ENCODE results near the gene POM121L2. TPM values are rescaled to one million over a fixed set of nuclear protein-coding genes. Genes with fewer than 3 reads are reported as not detected.
A peak's percentile ranks its signal among the peaks of the same experiment; 100 is the strongest.

The POM121L2 gene
- total and polyA plus RNA-seq, 9 of the 15 experiments (the other 6 are each of a cell fraction or from before 2014, with no cell fraction given) = 0.23 to 0.45 TPM; not detected in 7

GRCh38 chr6:27293436-27294098 lies 18.5 kb downstream of the POM121L2 start (continued):
- peak; percentile 70 for TF ChIP-seq HMBOX1 (IDR thresholded peaks at IDR 0.05)
- TF ChIP-seq NEUROD1 (IDR thresholded peaks at IDR 0.05; ENCODE audit: borderline replicate concordance, low read depth, low read length, partially characterized antibody) = no peak
- no peak for TF ChIP-seq ZNF639 (CRISPR knock-in tag; conservative IDR thresholded peaks at IDR 0.05 in 1 of 2, IDR thresholded peaks at IDR 0.05 in 1 of 2)
- TF ChIP-seq TBP (optimal IDR thresholded peaks at IDR 0.05; ENCODE audit: low read depth, low read length) = peak; percentile 100
- TF ChIP-seq ETS2 (tag; IDR thresholded peaks at IDR 0.05; ENCODE audit: borderline replicate concordance, poor library complexity, severe bottlenecking) = no peak
- TF ChIP-seq JUND (IDR thresholded peaks at IDR 0.05; ENCODE audit: borderline replicate concordance, low read depth, low read length) = peak; percentile 36; the same call in 1 of the 2 replicates
- no peak; the same call in 2 of the 3 replicates for TF ChIP-seq JUND (tag; IDR thresholded peaks at IDR 0.05; ENCODE audit: borderline replicate concordance, low read depth, low read length)
- TF ChIP-seq TCF15 (CRISPR knock-in tag; IDR thresholded peaks at IDR 0.05) = no peak
- no peak for TF ChIP-seq ZNF41 (CRISPR knock-in tag; conservative IDR thresholded peaks at IDR 0.05)
- TF ChIP-seq ARNT (IDR thresholded peaks at IDR 0.05) = 0 out of 4 replicates have a peak, but pooled peaks have one; percentile 36 to 62
- no peak for TF ChIP-seq ZNF655 (CRISPR knock-in tag; IDR thresholded peaks at IDR 0.05)
- TF ChIP-seq KLF10 (CRISPR knock-in tag; IDR thresholded peaks at IDR 0.05) = no peak
- TF ChIP-seq ZNF277 (CRISPR knock-in tag; IDR thresholded peaks at IDR 0.05; ENCODE audit: borderline replicate concordance) = no peak
- peak; percentile 55 to 98; a peak in 3 of 4 replicates for TF ChIP-seq RCOR1 (IDR thresholded peaks at IDR 0.05; ENCODE audit: borderline replicate concordance in 1 of 2, low read depth in 2 of 2, low read length in 2 of 2)
- no peak for TF ChIP-seq IRF2 (CRISPR knock-in tag; IDR thresholded peaks at IDR 0.05)
- TF ChIP-seq MTF1 (CRISPR knock-in tag; IDR thresholded peaks at IDR 0.05; ENCODE audit: borderline replicate concordance) = no peak
- peak; percentile 93 for TF ChIP-seq POLR3A (IDR thresholded peaks at IDR 0.05; ENCODE audit: borderline replicate concordance, extremely low read depth, insufficient read depth, insufficient read length)
- no peak for TF ChIP-seq RBM25 (IDR thresholded peaks at IDR 0.05; ENCODE audit: low read depth, low read length, severe bottlenecking)
- no peak for TF ChIP-seq ETV5 (CRISPR knock-in tag; IDR thresholded peaks at IDR 0.05; ENCODE audit: low read depth)
- peak; percentile 82 for TF ChIP-seq TEAD4 (IDR thresholded peaks at IDR 0.05; ENCODE audit: low read length)
- TF ChIP-seq TEAD4 (CRISPR knock-in tag; IDR thresholded peaks at IDR 0.05; ENCODE audit: borderline replicate concordance) = no peak
